Measurements from ENCODE around the gene CDH1.
"Not testable (repeated sequence)": the region's sequence is repeated elsewhere in the genome, so short reads cannot be mapped to it uniquely, and the experiment has no call there.

Gene CDH1

GRCh38 chr16:68793401-68793857 lies 56.3 kb downstream of the CDH1 start:
- no peak for DNase-seq

- no peak for DNase-seq
These were observed 61.3 kb downstream of the CDH1 start for GRCh38 chr16:68798398-68798797.

- peak; percentile 27 for DNase-seq
These were observed 63.3 kb downstream of the CDH1 start for GRCh38 chr16:68800257-68800875.

GRCh38 chr16:68802190-68802589 lies 65.1 kb downstream of the CDH1 start:
- no peak for DNase-seq

GRCh38 chr16:68806422-68806821 lies 69.3 kb downstream of the CDH1 start:
- no peak for DNase-seq

GRCh38 chr16:68806981-68807380 lies 69.9 kb downstream of the CDH1 start:
- no peak for DNase-seq

GRCh38 chr16:68814516-68814915 lies 77.4 kb downstream of the CDH1 start:
- no peak for DNase-seq

- DNase-seq = no peak
These were observed 86.5 kb downstream of the CDH1 start for GRCh38 chr16:68823401-68824135.

- DNase-seq = no peak
These were observed 88.3 kb downstream of the CDH1 start for GRCh38 chr16:68825427-68825826.

- no peak for DNase-seq
These were observed 89.6 kb downstream of the CDH1 start for GRCh38 chr16:68826652-68827051.

- no peak for DNase-seq
These were observed 96.2 kb downstream of the CDH1 start for GRCh38 chr16:68833251-68833650.

- DNase-seq = no peak
These were observed 97.5 kb downstream of the CDH1 start for GRCh38 chr16:68834550-68834949.

- DNase-seq = no peak
These were observed 98.9 kb downstream of the CDH1 start for GRCh38 chr16:68835970-68836369.

GRCh38 chr16:68839831-68840230 lies 102.7 kb downstream of the CDH1 start:
- DNase-seq = no peak

- not testable (repeated sequence) for DNase-seq
These were observed 105.9 kb downstream of the CDH1 start for GRCh38 chr16:68842964-68843481.

GRCh38 chr16:68843482-68844210 lies 106.6 kb downstream of the CDH1 start, which contains the start of gene TANGO6:
TANGO6 (plus strand) TSS chr16:68843531; CDS start chr16:68843618, 87 bp downstream.
- DNase-seq = peak; percentile 64

GRCh38 chr16:68844211-68844564 lies 107.1 kb downstream of the CDH1 start:
- DNase-seq = no peak

- DNase-seq = no peak
These were observed 111.7 kb downstream of the CDH1 start for GRCh38 chr16:68848786-68849185.

GRCh38 chr16:68850481-68850880 lies 113.4 kb downstream of the CDH1 start:
- DNase-seq = no peak

- no peak for DNase-seq
These were observed 114.5 kb downstream of the CDH1 start for GRCh38 chr16:68851601-68852000.

- DNase-seq = no peak
These were observed 120.4 kb downstream of the CDH1 start for GRCh38 chr16:68857479-68857878.

GRCh38 chr16:68859828-68860227 lies 122.7 kb downstream of the CDH1 start:
- DNase-seq = no peak

All from NCI-H1694 (cell line).